SK-MEL-5 (cell line): Measurements from ENCODE around the gene ARHGAP27. TPM values are rescaled to one million over a fixed set of nuclear protein-coding genes. Genes with fewer than 3 reads are reported as not detected.
"Not testable (repeated sequence)": the region's sequence is repeated elsewhere in the genome, so short reads cannot be mapped to it uniquely, and the experiment has no call there.

Experiments
- DNase-seq: peaks from one replicate; pipeline ENCODE4 v3.0.0-alpha.2; 2016; ENCODE audit warnings: low read depth, low spot score
- in situ Hi-C: cut with HindIII; loops from 2 replicates; pipeline ENCODE4 v1.10.0; 2016; ENCODE audit warnings: low sequenced_read_pairs, high pct_unique_total_duplicates, low pct_unique_long_range_greater_than_20kb
- total RNA-seq: library from RNA; depleted of rRNA; stranded (reverse); fragments of >200 nt; shearing (Covaris generic); gene quantifications from 2 replicates; pipeline ENCODE4 v1.2.3, GENCODE V29; 2014

ARHGAP27 gene
- total RNA-seq, 1 experiment from 2014 or later = 2.2 TPM

- DNase-seq, in situ Hi-C loops: not testable (repeated sequence)
Observed at GRCh38 chr17:45449260-45449659, 16.6 kb upstream of the ARHGAP27 start.

GRCh38 chr17:45448483-45448882, 15.8 kb upstream of the ARHGAP27 start:
- in situ Hi-C loops, DNase-seq: not testable (repeated sequence)

- DNase-seq, in situ Hi-C loops: not testable (repeated sequence)
Observed at GRCh38 chr17:45448066-45448465, 15.4 kb upstream of the ARHGAP27 start.

GRCh38 chr17:45447650-45448049, 15.0 kb upstream of the ARHGAP27 start:
- in situ Hi-C loops = not testable (repeated sequence)

GRCh38 chr17:45446872-45447625, 14.4 kb upstream of the ARHGAP27 start:
- DNase-seq, in situ Hi-C loops: not testable (repeated sequence)

More at GRCh38 chr17:45447650-45448049, 15.0 kb upstream of the ARHGAP27 start:
- not testable (repeated sequence) for DNase-seq

GRCh38 chr17:45445901-45446743, 13.5 kb upstream of the ARHGAP27 start:
- in situ Hi-C loops, DNase-seq: not testable (repeated sequence)

- DNase-seq, in situ Hi-C loops: not testable (repeated sequence)
Observed at GRCh38 chr17:45444856-45445820, 12.5 kb upstream of the ARHGAP27 start.

GRCh38 chr17:45444301-45444700, 11.6 kb upstream of the ARHGAP27 start:
- in situ Hi-C loops, DNase-seq: not testable (repeated sequence)

- in situ Hi-C loops, DNase-seq: not testable (repeated sequence)
Observed at GRCh38 chr17:45443371-45444260, 10.9 kb upstream of the ARHGAP27 start.

GRCh38 chr17:45441526-45442310, 9.0 kb upstream of the ARHGAP27 start:
- in situ Hi-C loops = no loop called here
- no peak for DNase-seq

- in situ Hi-C loops, DNase-seq: not testable (repeated sequence)
Observed at GRCh38 chr17:45440839-45441515, 8.3 kb upstream of the ARHGAP27 start.

GRCh38 chr17:45440161-45440778, 7.6 kb upstream of the ARHGAP27 start:
- in situ Hi-C loops = no loop called here
- no peak for DNase-seq

GRCh38 chr17:45438931-45439610, 6.4 kb upstream of the ARHGAP27 start:
- in situ Hi-C loops = no loop called here
- no peak for DNase-seq

- DNase-seq = no peak
- in situ Hi-C loops = no loop called here
Observed at GRCh38 chr17:45437465-45438283, 5.0 kb upstream of the ARHGAP27 start.
